ENCODE data around the gene XPNPEP2.
A peak's percentile ranks its signal among the peaks of the same experiment; 100 is the strongest.
"Not testable (repeated sequence)": the region's sequence is repeated elsewhere in the genome, so short reads cannot be mapped to it uniquely, and the experiment has no call there.

XPNPEP2 gene

GRCh38 chrX:129719931-129720530, 18.7 kb upstream of the XPNPEP2 start:
- no peak for DNase-seq (ENCODE audit: low spot score)

DNA sequence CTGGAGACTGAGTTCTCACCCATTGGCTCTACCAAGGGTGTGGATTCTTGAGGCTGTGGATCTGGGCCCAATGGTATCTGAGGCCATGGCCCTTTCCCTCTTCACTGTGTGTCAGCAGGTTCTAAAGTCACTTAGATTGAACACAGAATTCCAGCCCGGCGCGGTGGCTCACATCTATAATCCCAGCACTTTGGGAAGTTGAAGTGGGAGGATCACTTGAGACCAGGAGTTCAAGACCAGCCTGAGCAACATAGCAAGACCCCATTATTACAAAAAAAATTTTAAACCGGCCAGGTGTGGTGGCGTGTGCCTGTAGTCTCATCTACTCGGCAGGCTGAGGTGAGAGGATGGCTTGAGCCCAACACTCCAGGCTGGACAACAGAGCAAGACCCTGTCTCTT, 18.0 kb upstream of the XPNPEP2 start:
- no peak for DNase-seq (ENCODE audit: low spot score)

DNA sequence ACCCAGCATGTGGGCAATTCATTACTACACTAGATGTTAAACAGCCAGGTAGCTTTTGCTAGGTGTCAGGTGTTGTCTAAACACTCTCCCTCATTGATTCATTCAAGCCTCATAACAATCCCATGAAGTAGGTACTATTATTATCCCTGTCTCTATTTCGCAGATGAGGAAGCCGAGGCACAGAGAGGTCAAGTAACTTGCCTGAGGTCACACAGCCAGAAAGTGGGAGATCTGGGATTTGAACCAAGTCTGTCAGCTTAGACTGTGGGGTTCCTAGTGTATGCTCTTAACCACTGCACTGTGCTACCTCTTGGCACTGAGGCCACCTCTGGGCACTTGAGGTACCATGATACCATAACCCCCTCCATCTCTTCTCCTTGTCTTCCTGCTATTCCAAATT, 17.4 kb upstream of the XPNPEP2 start:
- DNase-seq (ENCODE audit: low spot score), result no peak

DNA sequence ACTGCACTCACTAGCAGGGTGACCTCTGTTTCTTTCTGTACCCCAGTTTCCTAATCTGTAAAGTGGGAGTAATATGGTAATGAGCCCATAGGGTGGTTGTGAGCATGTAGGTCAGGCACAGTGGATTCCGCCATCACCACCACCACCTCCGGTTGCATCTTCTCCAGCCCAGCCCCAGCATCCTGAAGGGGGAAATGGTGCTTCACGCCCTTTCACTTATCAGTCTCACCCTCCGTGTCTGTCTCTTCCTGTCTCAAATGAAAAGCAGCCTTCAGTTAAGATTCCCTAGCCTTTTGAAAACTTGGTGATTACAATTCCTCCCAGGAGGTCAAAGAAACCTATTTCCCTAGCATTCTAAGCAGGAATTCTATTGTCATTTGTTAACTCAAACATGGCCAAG, 16.9 kb upstream of the XPNPEP2 start:
- DNase-seq (ENCODE audit: low spot score), result no peak

DNA sequence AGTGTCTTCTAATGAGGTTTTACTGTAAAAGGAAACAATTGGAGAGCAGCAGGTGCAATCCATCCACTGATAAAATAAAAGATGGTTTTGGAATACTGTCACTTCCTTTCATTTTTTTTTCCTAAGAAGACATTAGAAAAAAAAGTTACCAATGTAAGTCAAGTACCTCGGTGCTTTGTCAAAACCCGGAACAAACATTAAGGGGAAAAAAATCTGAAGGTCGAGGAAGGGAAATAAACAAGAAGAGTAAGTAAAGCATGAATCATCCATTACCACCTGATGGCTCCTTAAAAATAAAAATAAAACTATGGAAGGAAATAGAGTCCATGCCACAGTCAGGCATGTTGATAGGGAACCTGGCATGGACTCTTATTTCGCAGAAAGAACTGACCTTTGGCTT, 15.3 kb upstream of the XPNPEP2 start:
- DNase-seq (ENCODE audit: low spot score), result no peak

- no peak for DNase-seq (ENCODE audit: low spot score)
Observed at GRCh38 chrX:129724754-129725153, 14.0 kb upstream of the XPNPEP2 start.

GRCh38 chrX:129726307-129727111, 12.3 kb upstream of the XPNPEP2 start:
- DNase-seq (ENCODE audit: low spot score), result peak; percentile 47

GRCh38 chrX:129728061-129728460, 10.7 kb upstream of the XPNPEP2 start:
- no peak for DNase-seq (ENCODE audit: low spot score)

DNA sequence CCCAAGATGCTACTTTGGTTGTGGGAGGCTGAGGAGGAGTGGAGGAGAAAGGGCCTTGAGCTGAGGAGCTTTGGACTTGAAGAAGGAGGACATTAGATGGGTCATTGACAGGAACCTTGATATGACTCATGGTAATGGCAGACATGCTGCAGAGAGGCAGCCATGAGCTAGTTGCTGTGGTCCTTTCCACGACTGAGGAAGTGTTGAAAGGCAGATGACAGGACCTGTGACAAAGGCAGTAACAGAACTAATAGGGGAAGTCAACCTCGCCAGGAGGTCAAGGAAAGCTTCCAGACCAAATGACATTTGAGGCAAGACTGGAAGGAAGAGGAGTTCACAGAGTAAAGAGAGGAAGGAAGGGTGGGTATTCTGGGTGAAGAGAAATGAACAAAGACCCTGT, 7.6 kb upstream of the XPNPEP2 start:
- DNase-seq (ENCODE audit: low spot score), result no peak

- no peak for DNase-seq (ENCODE audit: low spot score)
Observed at GRCh38 chrX:129732857-129733256, 5.9 kb upstream of the XPNPEP2 start.

GRCh38 chrX:129733335-129733734, 5.4 kb upstream of the XPNPEP2 start:
- DNase-seq (ENCODE audit: low spot score), result no peak

- DNase-seq (ENCODE audit: low spot score), result no peak
Observed at GRCh38 chrX:129736491-129736890, 2.3 kb upstream of the XPNPEP2 start.

DNA sequence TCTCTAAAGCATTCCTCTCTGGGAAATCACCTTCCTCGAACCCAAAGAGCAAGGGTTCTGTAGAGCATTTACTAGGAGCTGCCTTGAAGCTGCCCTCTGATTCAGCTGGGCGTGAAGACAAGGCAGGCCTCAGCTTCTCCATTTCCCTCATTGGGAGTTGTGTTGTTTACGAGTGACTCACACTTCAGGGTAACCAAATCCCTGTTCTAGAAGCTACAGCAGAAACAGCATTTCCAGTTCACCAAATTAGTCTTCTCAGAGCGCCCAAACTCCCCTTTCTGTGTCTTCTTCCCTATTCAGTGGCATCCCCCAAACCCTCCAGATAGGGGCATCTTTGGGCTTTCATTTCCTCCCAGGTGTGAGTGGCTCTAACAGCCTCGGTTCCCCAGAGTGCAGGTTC, 863 bp upstream of the XPNPEP2 start:
- no peak for DNase-seq (ENCODE audit: low spot score)

DNA sequence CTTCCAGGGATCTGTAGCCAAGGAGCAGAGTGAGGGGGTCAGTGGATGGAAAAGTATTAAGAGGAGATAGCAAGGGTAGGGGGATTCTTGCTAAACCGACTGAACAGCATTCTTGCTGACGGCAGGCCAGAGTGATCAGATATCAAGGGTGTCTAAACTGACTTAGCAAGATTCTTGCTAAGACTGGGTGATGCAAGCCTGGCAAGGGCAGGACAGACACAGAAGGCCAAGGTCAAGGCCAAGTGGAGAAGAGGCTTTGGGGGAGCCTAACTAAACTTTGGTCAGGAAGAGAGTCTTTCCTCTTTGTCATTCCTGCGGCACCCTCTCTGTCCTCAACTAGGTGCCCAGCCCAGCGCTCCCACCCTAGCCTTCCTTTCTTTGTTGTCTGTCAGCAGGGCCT, 799 bp downstream of the XPNPEP2 start:
- no peak for DNase-seq (ENCODE audit: low spot score)

DNA sequence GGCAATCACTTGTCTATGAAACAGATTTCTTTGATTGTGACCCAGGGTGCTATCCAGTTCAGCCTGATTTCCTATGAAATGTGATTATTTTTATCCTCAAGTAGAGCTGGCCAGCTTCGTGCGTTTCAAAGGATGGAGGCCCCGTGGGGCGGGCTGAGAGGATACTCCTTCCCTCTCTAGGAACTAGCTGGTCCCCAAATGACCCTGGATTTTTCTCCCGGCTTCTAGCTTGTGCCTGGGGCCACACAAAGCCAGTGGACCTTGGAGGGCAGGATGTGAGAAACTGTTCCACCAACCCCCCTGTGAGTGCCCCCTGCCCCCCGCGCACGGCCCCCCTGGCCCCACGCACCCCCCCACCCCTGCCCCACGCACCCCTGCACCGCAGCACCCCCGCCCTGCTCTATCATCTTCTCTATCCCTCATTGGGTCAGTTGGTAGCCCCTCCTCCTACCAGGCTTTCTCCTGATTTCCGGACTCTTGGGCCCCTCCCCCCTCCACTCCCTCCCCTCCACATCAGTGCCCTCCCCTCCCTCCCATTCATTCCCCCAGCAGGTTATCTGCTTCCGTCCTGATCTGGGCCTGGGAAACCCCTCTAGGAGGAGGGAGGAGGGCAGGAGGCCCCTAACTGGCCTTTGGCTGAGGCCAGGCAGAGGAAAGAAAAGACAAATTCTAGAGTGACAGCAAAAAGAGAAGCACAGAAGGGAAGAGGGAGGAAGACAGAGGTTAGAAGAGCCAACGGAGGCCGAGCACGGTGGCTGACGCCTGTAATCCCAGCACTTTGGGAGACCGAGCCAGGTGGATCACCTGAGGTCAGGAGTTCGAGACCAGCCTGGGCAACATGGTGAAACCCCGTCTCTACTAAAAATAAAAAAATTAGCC, 3.3 kb downstream of the XPNPEP2 start:
- DNase-seq (ENCODE audit: low spot score), result no peak

- DNase-seq (ENCODE audit: low spot score), result not testable (repeated sequence)
Observed at GRCh38 chrX:129742759-129743152, 4.0 kb downstream of the XPNPEP2 start.

GRCh38 chrX:129743821-129744220, 5.0 kb downstream of the XPNPEP2 start:
- DNase-seq (ENCODE audit: low spot score), result no peak

DNA sequence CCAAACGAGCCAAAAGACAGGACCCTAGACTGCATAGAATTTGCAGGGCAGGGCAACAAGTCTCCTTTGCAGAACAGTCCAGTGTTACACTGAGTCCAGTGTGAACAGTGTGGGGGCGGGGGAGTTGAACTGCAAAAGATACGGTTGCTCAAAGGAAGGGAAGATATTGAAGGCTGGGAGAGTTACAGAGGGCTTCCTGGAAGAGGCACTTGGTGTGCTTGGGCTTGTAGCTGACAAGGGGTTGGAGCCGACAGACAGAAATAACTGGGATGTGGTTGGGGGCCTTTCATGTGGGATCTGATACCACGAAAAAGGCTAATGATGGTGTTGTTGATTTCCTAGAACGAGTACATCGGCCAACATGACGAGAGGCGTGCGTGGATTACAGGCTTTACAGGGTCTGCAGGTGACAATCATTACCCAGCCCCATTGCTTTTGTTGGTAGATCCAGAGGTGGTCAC, 6.1 kb downstream of the XPNPEP2 start:
- DNase-seq (ENCODE audit: low spot score), result no peak

GRCh38 chrX:129746557-129747470, 8.0 kb downstream of the XPNPEP2 start:
- DNase-seq (ENCODE audit: low spot score), result no peak

- no peak for DNase-seq (ENCODE audit: low spot score)
Observed at GRCh38 chrX:129747533-129747932, 8.8 kb downstream of the XPNPEP2 start.

- no peak for DNase-seq (ENCODE audit: low spot score)
Observed at GRCh38 chrX:129748305-129748704, 9.5 kb downstream of the XPNPEP2 start.

- DNase-seq (ENCODE audit: low spot score), result no peak
Observed at GRCh38 chrX:129749069-129749468, 10.3 kb downstream of the XPNPEP2 start.

Measured in hepatic stellate cell (primary cell).